Skin epidermis (tissue), 12 donors: ENCODE data around the gene WFDC10A.
"Not testable (repeated sequence)": the region's sequence is repeated elsewhere in the genome, so short reads cannot be mapped to it uniquely, and the experiment has no call there.

ENCODE experiments used
- H3K27ac ChIP-seq, 21 experiments: fragments of 200-600 bp; sonication (generic) in 11 of 21; one replicate each; pipeline ENCODE4 v1.5.0; 2020; ENCODE audit warnings: mild to moderate bottlenecking in 3 of 21, inconsistent platforms in 2 of 21, moderate library complexity in 2 of 21
- H3K4me3 ChIP-seq, 7 experiments: fragments of 200-600 bp; sonication (generic) in 2 of 7; one replicate each; pipeline ENCODE4 v1.5.0; 2020; ENCODE audit warnings: inconsistent platforms in 2 of 7, mild to moderate bottlenecking in 2 of 7, moderate library complexity in 1 of 7

The WFDC10A gene

GRCh38 chr20:45646875-45647274 lies 17.3 kb downstream of the WFDC10A start:
- no peak overlapping the region for H3K4me3 ChIP-seq
- no peak overlapping the region for H3K27ac ChIP-seq

- no peak overlapping the region for H3K4me3 ChIP-seq
These were observed 18.0 kb downstream of the WFDC10A start for GRCh38 chr20:45647441-45648050.

GRCh38 chr20:45649312-45649863 lies 19.8 kb downstream of the WFDC10A start:
- Histone ChIP-seq H3K27ac (no peak overlapping the region), H3K4me3 (no peak overlapping the region)

More at GRCh38 chr20:45647441-45648050, 18.0 kb downstream of the WFDC10A start:
- no peak overlapping the region for H3K27ac ChIP-seq

- not testable (repeated sequence) for H3K4me3 ChIP-seq, H3K27ac ChIP-seq
These were observed 22.2 kb downstream of the WFDC10A start for GRCh38 chr20:45651726-45652125.

GRCh38 chr20:45657038-45657437 lies 27.5 kb downstream of the WFDC10A start:
- not testable (repeated sequence) for H3K27ac ChIP-seq, H3K4me3 ChIP-seq

- no peak within 1 kb of the TSS for H3K4me3 ChIP-seq
- H3K27ac ChIP-seq, result no peak within 1 kb of the TSS
These were observed 40.6 kb downstream of the WFDC10A start, which contains the start of gene WFDC11 for GRCh38 chr20:45670139-45670538. WFDC11 (minus strand) TSS chr20:45670239; CDS start chr20:45650600, 19,639 bp downstream.

- Histone ChIP-seq H3K4me3 (no peak overlapping the region), H3K27ac (no peak overlapping the region)
These were observed 43.2 kb downstream of the WFDC10A start for GRCh38 chr20:45672765-45673164.

GRCh38 chr20:45679650-45680049 lies 50.1 kb downstream of the WFDC10A start:
- no peak overlapping the region for H3K27ac ChIP-seq
- no peak overlapping the region for H3K4me3 ChIP-seq
